Suprapubic skin (tissue), 4 donors: ENCODE data around the gene GALNT6.

Source experiments
- CTCF ChIP-seq, 2 donors: fragments of 200-600 bp in 1 of 2; fragments of 450-650 bp in 1 of 2; sonication (generic) in 1 of 2; IDR thresholded peaks; one replicate each; pipeline ENCODE4 v1.5.1; 2016 to 2019; ENCODE audit warnings: antibody characterized with exemption in 2 of 2, mild to moderate bottlenecking in 1 of 2, moderate library complexity in 1 of 2
- EP300 ChIP-seq: sonication (generic); formaldehyde crosslinking; IDR thresholded peaks from one replicate; pipeline ENCODE4 v1.6.1; 2017; ENCODE audit warnings: antibody characterized with exemption
- POLR2A ChIP-seq, 2 donors: fragments of 450-650 bp; IDR thresholded peaks; one replicate each; pipeline ENCODE4 v1.6.1; 2017; ENCODE audit warnings: antibody characterized with exemption in 2 of 2, mild to moderate bottlenecking in 2 of 2, moderate library complexity in 2 of 2
- POLR2AphosphoS5 ChIP-seq, 3 donors: sonication (generic); formaldehyde crosslinking; IDR thresholded peaks; one replicate each; pipeline ENCODE4 v1.6.1; 2017; ENCODE audit warnings: antibody characterized with exemption in 3 of 3

- TF ChIP-seq CTCF (IDR thresholded peaks at IDR 0.05) = no peak
- no peak for TF ChIP-seq EP300
- no peak for TF ChIP-seq POLR2AphosphoS5 (IDR thresholded peaks at IDR 0.05)
- TF ChIP-seq POLR2A (IDR thresholded peaks at IDR 0.05) = no peak
Observed at GRCh38 chr12:51392556-51393237, 1.5 kb upstream of the GALNT6 start.
